ENCODE data around the gene NR5A2. TPM values are rescaled to one million over a fixed set of nuclear protein-coding genes. Genes with fewer than 3 reads are reported as not detected.

Gene NR5A2
- total RNA-seq, 1 experiment from 2014 or later = 22.3 TPM

DNA sequence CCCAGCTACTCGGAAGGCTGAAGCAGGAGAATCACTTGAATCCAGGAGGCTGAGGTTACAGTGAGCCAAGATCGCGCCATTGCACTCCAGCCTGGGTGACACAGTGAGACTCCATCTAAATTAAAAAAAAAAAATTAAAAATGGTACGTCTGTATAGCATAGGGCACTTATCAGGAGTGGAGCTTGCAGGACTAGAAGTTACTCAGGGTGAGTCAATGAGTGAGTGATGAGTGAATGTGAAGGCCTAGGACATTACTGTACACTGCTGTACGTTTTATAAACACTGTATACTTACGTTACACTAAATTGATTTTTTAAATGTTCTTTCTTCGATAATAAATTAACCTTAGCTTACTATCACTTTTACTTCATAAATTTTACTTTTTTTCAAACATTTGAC, 183.6 kb downstream of the NR5A2 start:
- no peaks in the 10 kb centered on the region; the same call in 1 of the 2 replicates for H3K27me3 Mint-ChIP-seq (ENCODE audit: low read depth)
- ChIA-PET CTCF (no interaction called here), POLR2A (no interaction called here)
- DNase-seq (ENCODE audit: low spot score) (no peak), ATAC-seq (no peak)
- H3K9me3 Mint-ChIP-seq = peaks cover 17% of the 10 kb centered on the region
- no peak overlapping the region for H3K4me3 Mint-ChIP-seq
- TF ChIP-seq STAT6 (CRISPR knock-in tag; conservative IDR thresholded peaks at IDR 0.05; ENCODE audit: low read depth) (no peak), NR1H2 (CRISPR knock-in tag; IDR thresholded peaks at IDR 0.05) (no peak), ZMAT4 (CRISPR knock-in tag; IDR thresholded peaks at IDR 0.05) (no peak), TCF7 (CRISPR knock-in tag; IDR thresholded peaks at IDR 0.05; ENCODE audit: low read depth) (no peak), CTCF (IDR thresholded peaks at IDR 0.05) (no peak), JUN (CRISPR knock-in tag; IDR thresholded peaks at IDR 0.05) (no peak), PRRX2 (CRISPR knock-in tag; IDR thresholded peaks at IDR 0.05) (no peak), ZNF232 (CRISPR knock-in tag; IDR thresholded peaks at IDR 0.05) (no peak), TEAD1 (CRISPR knock-in tag; IDR thresholded peaks at IDR 0.05) (no peak), ZNF416 (CRISPR knock-in tag; IDR thresholded peaks at IDR 0.05) (no peak), ERG (CRISPR knock-in tag; IDR thresholded peaks at IDR 0.05) (no peak), MXD4 (CRISPR knock-in tag; IDR thresholded peaks at IDR 0.05; ENCODE audit: borderline replicate concordance) (no peak)
- TF ChIP-seq, protein P1, sequence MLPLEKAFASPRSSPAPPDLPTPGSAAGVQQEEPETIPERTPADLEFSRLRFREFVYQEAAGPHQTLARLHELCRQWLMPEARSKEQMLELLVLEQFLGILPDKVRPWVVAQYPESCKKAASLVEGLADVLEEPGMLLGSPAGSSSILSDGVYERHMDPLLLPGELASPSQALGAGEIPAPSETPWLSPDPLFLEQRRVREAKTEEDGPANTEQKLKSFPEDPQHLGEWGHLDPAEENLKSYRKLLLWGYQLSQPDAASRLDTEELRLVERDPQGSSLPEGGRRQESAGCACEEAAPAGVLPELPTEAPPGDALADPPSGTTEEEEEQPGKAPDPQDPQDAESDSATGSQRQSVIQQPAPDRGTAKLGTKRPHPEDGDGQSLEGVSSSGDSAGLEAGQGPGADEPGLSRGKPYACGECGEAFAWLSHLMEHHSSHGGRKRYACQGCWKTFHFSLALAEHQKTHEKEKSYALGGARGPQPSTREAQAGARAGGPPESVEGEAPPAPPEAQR (CRISPR knock-in tag; IDR thresholded peaks at IDR 0.05) = no peak
- TF ChIP-seq, protein P2, sequence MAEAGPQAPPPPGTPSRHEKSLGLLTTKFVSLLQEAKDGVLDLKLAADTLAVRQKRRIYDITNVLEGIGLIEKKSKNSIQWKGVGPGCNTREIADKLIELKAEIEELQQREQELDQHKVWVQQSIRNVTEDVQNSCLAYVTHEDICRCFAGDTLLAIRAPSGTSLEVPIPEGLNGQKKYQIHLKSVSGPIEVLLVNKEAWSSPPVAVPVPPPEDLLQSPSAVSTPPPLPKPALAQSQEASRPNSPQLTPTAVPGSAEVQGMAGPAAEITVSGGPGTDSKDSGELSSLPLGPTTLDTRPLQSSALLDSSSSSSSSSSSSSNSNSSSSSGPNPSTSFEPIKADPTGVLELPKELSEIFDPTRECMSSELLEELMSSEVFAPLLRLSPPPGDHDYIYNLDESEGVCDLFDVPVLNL (CRISPR knock-in tag; IDR thresholded peaks at IDR 0.05; ENCODE audit: borderline replicate concordance, low read depth) = no peak
- H3K4me1 Mint-ChIP-seq = no peaks in the 10 kb centered on the region
- H3K36me3 Mint-ChIP-seq = peaks cover 7% of the 10 kb centered on the region
- H3K27ac Mint-ChIP-seq = no peak overlapping the region

GRCh38 chr1:200213392-200213791, 185.9 kb downstream of the NR5A2 start:
- H3K9me3 Mint-ChIP-seq = peaks cover 17% of the 10 kb centered on the region
- POLR2A ChIA-PET = no interaction called here
- no peaks in the 10 kb centered on the region for H3K4me1 Mint-ChIP-seq
- no peak for ATAC-seq
- no peak for DNase-seq (ENCODE audit: low spot score)
- CTCF ChIA-PET = interaction anchor here (0.6 kb wide), 1 partner anchor 10 kb away, joined by 3 read pairs; no protein-coding TSS in a partner anchor
- no peaks in the 10 kb centered on the region; the same call in 1 of the 2 replicates for H3K27me3 Mint-ChIP-seq (ENCODE audit: low read depth)
- TF ChIP-seq AR (CRISPR knock-in tag; IDR thresholded peaks at IDR 0.05) = no peak
- no peak overlapping the region for H3K4me3 Mint-ChIP-seq
- peaks cover 7% of the 10 kb centered on the region for H3K36me3 Mint-ChIP-seq
- H3K27ac Mint-ChIP-seq = no peak overlapping the region
